GM13977 (cell line): ENCODE measurements around the gene BLID.

ENCODE experiments used
- DNase-seq: peaks from one replicate; pipeline ENCODE4 v3.0.0; 2012; ENCODE audit warnings: low spot score
- CTCF ChIP-seq: IDR thresholded peaks from 2 replicates; pipeline ENCODE4 v1.5.1; 2012; ENCODE audit warnings: mild to moderate bottlenecking, control low read depth; ENCODE audit not compliant: insufficient read depth; ENCODE audit errors: extremely low read depth, missing control alignments
- in situ Hi-C: fragments of 300-500 bp; cut with MboI; formaldehyde crosslinking; loops from one replicate; pipeline ENCODE4 v1.12.0; 2022; ENCODE audit warnings: low sequenced_read_pairs, low pct_unique_long_range_greater_than_20kb, mixed read lengths, inconsistent platforms; ENCODE audit not compliant: unreplicated experiment

Gene BLID

GRCh38 chr11:122107566-122107965 is 8.4 kb downstream of the BLID start:
- DNase-seq = no peak
- no peak for TF ChIP-seq CTCF
- in situ Hi-C loops = no loop called here

- in situ Hi-C loops = no loop called here
- no peak for TF ChIP-seq CTCF
- DNase-seq = no peak
Observed at GRCh38 chr11:122107045-122107444, 9.0 kb downstream of the BLID start.

GRCh38 chr11:122105044-122105758 is 10.8 kb downstream of the BLID start:
- in situ Hi-C loops = no loop called here
- TF ChIP-seq CTCF = no peak
- no peak for DNase-seq

- in situ Hi-C loops = no loop called here
- no peak for TF ChIP-seq CTCF
- DNase-seq = no peak
Observed at GRCh38 chr11:122104341-122104740, 11.7 kb downstream of the BLID start.

GRCh38 chr11:122103726-122104125 is 12.3 kb downstream of the BLID start:
- no peak for DNase-seq
- in situ Hi-C loops = no loop called here
- TF ChIP-seq CTCF = no peak

- no peak for DNase-seq
- in situ Hi-C loops = no loop called here
- no peak for TF ChIP-seq CTCF
Observed at GRCh38 chr11:122103321-122103720, 12.7 kb downstream of the BLID start.
